Measurements from ENCODE around the gene WDR86. TPM values are rescaled to one million over a fixed set of nuclear protein-coding genes. Genes with fewer than 3 reads are reported as not detected.

The WDR86 gene
- total RNA-seq, 4 donors from 2014 or later, result 8.3 to 51.2 (median 15.6) TPM

DNA sequence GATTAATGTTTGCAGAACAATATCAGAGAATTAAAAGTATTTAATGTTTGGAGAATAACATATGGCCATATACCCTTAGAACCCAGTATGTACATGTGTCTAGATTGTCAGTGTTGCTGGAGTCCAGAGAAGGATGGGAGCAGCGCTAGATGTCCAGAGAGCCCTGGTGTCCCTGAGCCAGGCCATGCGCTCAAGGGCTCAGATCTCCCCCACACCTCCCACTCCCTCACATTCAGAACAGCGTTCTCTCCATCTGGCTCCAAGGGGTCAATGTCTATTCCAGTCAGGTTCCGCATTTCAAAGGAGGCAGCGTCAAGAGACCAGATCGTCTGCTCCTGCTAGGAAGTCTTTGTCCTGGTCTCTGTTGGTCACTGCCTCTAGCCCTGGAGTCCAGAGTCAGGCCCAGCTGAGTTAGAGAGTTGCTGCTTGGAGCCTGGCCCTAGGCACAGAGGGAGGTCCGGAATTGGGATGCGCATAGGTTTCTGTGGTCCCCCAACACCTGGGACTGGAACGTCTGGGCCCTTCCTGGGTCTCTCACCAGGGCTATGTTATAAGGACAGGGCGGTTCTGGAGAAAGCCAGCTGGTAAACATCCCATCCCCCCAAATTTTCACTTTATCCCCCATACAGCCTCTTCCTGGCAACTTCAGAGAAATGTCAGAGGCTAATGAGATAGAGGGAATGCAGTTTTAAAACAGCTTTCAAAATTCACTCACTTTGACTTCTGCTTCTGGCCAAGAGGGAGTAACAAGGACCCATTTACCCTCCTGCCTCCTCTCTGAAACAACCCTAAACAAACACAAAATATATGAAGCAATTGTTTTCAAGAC lies 6.5 kb upstream of the WDR86 start:
- TF ChIP-seq, protein P1, sequence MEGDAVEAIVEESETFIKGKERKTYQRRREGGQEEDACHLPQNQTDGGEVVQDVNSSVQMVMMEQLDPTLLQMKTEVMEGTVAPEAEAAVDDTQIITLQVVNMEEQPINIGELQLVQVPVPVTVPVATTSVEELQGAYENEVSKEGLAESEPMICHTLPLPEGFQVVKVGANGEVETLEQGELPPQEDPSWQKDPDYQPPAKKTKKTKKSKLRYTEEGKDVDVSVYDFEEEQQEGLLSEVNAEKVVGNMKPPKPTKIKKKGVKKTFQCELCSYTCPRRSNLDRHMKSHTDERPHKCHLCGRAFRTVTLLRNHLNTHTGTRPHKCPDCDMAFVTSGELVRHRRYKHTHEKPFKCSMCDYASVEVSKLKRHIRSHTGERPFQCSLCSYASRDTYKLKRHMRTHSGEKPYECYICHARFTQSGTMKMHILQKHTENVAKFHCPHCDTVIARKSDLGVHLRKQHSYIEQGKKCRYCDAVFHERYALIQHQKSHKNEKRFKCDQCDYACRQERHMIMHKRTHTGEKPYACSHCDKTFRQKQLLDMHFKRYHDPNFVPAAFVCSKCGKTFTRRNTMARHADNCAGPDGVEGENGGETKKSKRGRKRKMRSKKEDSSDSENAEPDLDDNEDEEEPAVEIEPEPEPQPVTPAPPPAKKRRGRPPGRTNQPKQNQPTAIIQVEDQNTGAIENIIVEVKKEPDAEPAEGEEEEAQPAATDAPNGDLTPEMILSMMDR (IDR thresholded peaks at IDR 0.05; ENCODE audit: low read depth), result no peak

DNA sequence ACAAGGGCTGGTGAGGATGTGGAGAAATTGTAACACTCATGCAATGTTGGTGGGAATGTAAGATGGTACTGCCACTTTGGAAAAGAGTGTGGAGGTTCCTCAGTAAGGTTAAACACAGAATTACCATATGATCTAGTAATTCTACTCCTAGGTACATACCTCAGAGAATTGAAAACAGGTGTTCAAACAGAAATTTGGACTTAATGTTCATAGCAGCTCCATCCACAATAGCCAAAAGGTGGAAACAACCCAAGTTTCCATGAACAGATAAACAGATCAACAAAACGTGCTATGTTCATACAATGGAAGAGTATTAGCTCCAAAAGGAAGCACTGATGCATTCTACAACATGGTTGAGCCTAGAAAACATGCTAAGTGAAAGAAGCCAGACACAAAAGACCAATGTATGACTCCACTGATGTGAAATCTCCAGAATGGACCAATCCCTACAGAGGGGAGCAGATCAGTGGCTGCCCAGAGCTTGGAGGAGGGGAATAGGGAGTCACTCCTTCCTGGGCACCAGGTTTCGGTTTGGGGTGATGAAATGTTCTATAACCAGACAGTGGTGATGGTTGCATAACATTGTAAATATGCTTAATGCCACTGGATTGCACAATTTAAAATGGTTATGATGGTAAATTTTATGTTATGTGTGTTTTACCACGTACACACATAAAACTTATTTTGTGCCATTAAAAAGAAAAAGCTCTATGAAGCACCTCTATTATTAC lies 5.7 kb upstream of the WDR86 start:
- TF ChIP-seq, protein P1 (IDR thresholded peaks at IDR 0.05; ENCODE audit: low read depth), result no peak

DNA sequence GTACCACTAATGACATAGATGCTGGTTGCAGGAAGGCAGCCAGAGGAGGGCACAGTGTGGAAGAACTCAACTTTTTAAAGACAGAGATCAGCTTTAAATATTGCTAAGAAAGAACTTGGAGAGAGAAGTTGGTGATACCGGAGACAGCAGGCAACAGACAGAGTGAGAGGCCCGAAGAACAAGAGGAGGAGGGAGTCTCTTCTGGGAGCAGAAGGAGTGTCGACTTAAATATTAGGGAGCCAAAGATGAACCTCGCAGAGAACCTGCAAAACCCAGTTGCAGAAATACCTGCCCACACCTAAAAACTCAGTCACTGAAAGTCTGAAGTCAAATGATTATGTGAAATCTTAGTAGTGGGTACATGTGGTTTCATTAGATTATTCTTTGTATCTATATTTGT lies 3.4 kb upstream of the WDR86 start:
- TF ChIP-seq, protein P1 (IDR thresholded peaks at IDR 0.05; ENCODE audit: low read depth), result no peak

DNA sequence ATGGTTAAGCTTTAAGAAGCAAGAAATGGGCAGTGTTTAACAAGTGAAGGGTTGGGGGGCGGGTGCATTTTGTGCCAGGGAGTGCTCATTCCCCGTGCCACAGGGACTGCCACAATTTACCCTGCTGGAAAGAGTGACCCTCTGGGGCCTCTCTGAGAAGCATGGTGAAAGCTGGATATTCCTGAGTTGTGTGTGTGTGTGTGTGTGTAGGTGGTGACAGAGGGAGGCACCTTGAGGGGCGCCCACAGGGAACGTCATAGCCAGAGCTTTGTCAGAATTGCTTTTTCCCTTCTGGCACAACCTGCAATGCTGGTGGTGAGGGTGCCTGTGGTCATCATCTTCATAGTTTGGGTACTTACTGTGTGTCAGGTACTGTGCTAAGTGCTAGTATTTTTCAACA lies 2.5 kb upstream of the WDR86 start:
- TF ChIP-seq, protein P1 (IDR thresholded peaks at IDR 0.05; ENCODE audit: low read depth), result no peak

GRCh38 chr7:151411551-151411950 lies 1.7 kb upstream of the WDR86 start:
- TF ChIP-seq, protein P1 (IDR thresholded peaks at IDR 0.05; ENCODE audit: low read depth), result no peak

- TF ChIP-seq, protein P1 (IDR thresholded peaks at IDR 0.05; ENCODE audit: low read depth), result no peak
Observed at GRCh38 chr7:151410405-151411390, 860 bp upstream of the WDR86 start.

All from subcutaneous adipose tissue (tissue), 4 donors.